ENCODE measurements around the gene HOXD11.

The HOXD11 gene

DNA sequence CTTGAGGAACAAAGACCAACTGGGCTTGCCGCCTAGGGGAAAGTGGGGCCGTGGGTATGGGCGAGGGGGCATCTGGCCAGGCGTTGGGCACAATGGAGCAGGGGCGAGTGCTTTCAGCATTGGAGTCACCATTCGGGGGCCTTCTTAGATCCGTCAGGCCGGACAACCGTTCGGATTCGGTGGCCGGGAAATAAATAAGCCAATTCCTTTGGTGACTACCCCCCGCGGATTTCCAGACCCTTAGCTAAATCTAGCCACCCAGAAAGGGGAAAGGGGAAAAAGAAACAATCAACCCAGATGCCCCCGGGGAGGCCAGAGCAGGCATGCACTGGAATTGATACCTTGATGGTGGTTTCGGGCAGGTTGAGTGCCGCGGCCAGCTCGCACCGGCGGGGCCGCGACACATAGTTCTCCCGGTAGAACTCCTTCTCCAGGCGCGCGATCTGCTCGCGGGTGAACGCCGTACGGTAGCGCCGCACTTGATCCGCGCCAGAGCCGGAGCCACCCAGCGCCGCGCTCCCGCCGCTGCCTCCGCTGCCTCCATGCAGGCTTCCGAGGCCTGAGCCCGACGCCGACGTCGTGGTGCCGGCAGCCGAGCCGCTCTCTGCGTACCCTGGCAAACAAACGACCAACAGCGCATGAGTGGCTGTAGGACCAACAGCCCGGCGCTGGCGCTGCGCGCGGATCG, 25.1 kb upstream of the HOXD11 start:
- DNase-seq = no peak

DNA sequence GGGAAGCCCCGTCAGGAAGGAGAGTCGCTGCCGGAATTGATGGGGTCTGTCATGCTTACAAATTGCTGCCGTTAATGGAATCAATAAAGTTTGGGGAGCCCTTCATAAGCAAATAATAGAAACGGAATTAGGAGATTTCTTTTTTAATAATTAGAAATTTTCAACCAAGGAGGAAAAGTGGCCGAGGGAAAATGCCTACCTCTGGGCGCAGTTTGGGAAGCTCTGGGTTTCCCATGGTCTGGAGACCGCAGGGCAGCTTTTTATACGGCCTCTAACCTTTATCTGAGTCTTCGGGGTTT, 24.6 kb upstream of the HOXD11 start:
- no peak for DNase-seq

DNA sequence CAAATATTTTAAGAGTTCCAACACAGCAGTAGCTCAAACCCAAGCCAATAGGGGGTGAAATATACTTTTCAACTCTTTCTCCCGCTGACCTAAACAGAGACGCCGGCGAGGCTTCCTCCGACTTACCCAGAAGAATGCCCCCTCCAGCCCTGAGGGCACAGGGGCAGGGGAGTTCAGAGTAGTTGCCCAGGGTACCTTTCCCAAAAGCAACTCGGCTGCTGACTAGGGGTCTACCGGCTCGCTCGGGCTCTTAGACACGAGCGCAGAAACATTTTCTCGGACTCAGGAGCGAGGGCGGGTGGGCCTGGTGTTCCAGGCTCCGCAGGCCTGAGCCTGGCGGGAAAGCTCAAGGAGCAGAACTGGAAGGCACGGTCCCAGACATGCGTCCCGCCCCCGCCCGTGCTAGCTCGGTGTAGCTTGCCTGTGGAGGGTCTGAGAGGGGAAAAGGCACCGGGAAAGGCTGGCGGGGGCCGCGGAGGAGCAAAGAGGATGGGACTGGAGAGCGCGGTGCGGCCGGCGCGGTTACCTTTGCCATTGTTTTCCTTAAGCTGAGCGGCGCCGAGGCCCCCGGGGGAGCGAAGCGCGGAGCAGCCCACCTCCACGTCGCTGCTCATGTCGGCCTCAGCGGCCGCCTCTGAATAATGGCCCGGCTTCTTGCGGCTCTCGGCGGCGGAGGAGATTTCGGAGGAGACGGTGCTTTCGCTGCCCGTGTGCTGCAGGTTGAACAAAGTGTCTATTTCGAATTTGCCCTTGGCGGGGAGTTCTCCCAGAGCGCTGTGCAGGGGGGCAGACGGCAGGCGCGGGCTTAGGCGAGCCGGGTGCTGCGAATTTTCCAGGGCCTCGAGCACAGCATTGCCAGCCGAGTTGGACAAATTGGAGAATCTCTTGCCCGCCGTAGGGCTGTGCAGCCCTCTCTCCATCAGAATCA, 24.0 kb upstream of the HOXD11 start:
- no peak for DNase-seq

DNA sequence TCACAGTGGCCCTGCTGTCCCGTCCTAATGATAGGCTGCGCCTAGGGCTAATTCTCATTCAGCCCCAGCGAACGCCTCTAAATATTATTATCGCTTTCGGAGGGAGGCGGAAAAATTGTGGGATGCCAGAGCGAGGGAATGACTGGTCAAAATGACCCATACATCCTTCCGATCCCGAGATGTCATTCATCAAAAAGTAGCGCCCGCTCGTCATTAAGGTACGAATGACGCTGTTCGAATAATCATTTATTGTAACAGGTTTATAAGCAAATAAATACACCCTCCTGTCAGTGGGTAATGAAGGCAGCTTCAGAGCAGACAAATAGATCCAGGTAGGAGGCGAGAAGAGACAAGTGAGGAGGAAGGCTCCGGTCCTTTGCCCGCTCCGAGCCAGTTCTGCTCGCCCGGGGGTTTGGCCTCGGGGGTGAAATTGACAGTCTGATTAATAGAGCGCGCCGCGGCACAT, 23.3 kb upstream of the HOXD11 start, which contains the start of gene EVX2:
EVX2 (minus strand) TSS at position 167 of the 466 bp plus-strand sequence. CDS start 186 bp downstream, outside the sequence.
- no peak for DNase-seq

DNA sequence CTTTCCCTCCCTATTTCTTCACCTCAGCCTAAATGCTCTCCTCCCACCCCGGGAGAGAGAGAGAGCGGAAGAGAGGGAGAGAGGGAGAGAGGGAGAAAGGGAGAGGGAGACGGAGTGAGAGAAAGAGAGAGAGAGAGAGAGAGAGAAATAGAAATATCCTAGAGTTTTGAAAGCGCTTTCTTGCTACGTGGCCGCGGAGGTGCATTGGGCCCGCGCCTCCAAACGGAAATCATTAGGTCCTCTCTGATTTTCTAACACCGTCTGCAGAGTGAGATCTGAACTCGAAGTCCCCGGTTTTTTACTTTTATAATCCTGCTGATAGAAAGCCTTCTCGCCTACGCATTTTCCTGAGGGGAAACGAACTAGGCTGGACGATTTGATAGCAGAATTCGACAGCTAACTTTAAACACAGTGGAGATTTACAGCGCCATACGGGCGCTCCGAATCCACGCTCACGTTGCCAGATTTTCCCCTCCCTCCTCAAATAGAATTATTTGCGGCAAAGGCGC, 22.4 kb upstream of the HOXD11 start:
- DNase-seq = no peak

DNA sequence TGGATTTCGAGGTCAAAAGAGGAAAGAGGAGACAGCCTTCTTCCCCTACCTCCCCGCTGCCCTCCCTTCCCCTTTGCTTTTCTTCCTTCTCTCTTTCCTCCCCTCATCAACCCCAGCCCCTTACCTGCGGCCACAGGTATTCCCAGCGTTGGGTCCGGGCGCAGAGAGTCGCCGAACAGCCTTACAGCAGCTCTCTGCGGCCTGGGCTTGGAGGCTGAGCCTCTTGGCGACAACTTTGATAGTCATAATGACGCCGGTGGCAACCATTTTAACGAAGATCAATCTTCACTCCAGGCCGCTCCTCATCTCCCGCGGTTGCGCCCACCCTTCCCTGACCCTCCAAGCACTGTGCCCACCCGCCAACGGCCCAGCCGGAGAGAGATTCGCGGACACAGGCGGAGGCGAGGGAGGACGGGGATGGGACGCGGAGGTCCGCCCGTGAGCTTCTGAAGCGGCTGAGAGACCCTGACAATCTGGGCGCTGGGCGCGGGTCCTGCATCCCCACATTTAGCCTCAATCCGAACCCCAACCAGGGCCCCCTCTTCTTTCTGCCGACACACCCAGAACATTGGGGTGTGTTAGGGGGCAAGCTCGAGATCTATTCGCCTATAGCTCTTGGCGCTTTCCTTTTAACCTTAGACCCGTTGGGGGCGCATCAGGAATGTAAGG, 21.8 kb upstream of the HOXD11 start:
- DNase-seq = no peak

DNA sequence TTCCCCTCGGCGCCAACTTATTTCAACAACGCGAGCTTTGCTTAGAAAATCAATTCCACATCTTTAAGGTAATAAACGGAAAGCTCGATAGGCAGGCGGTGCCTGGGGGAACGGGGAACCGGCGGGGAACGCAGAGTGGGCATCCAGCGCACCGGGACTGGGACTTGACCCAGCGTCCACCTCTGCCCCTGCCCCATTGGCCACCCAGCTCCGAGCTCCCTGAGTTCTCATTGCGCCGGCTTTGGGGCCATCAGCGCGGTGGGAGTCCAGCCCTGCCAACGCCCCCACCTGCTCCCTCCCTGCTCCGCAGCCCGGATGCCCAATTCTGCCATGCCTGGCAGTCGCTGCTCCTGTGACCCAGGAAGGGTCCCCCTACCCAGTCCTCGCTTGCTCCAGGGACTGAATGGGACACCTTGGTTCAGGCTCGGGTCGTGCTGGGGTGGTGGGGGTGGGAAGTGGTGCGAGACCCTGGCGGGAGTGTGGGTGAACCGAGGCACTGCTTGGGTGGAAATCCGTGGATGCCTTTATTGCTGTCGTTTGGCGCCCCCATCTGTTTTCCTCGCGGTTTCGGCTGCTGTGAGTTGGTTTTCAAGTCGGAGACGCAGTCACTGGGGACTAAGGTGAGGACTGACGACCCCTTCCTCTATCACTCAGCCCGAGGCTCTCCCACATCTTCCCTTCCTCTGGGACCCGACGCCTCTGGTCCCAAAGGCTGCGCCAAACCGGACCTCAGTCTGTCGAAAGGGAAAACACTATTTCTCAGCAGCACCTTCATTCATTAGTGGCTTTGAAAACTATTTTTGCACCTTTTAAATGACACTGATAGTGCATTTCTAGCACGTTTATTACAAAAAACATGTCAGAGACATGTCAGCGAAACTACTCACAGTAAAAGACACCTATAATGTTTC, 21.0 kb upstream of the HOXD11 start:
- DNase-seq = no peak

DNA sequence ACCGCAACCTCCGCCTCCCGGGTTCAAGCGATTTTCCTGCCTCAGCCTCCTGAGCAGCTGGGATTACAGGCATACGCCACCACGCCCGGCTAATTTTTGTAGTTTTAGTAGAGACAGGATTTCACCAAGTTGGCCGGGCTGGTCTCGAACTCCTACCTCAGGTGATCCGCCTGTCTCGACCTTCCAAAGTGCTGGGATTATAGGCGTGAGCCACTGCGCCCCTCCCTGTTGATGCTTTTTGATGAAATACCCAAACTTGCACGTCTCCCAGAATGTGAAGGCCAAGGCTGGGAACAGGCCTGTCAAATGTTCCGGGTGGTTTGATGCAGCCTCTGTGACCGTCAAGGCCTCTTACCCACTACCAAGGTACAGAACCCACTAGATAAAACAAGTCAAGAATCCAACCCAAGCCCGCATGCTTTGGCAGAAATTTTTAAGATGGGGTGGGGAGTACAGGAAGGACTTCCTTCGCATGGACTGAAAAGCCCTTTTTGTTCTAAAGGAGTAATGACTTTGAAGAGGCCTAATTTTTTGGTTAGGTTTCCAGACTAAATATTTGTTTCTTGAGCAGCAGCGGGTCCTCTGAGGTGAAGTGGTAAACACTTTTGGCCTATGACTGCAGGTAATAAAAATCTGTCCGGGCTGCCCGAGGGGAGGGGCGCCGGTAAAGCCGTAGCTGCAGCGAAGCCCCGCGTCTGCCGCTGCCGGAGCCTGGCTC, 19.6 kb upstream of the HOXD11 start:
- no peak for DNase-seq

DNA sequence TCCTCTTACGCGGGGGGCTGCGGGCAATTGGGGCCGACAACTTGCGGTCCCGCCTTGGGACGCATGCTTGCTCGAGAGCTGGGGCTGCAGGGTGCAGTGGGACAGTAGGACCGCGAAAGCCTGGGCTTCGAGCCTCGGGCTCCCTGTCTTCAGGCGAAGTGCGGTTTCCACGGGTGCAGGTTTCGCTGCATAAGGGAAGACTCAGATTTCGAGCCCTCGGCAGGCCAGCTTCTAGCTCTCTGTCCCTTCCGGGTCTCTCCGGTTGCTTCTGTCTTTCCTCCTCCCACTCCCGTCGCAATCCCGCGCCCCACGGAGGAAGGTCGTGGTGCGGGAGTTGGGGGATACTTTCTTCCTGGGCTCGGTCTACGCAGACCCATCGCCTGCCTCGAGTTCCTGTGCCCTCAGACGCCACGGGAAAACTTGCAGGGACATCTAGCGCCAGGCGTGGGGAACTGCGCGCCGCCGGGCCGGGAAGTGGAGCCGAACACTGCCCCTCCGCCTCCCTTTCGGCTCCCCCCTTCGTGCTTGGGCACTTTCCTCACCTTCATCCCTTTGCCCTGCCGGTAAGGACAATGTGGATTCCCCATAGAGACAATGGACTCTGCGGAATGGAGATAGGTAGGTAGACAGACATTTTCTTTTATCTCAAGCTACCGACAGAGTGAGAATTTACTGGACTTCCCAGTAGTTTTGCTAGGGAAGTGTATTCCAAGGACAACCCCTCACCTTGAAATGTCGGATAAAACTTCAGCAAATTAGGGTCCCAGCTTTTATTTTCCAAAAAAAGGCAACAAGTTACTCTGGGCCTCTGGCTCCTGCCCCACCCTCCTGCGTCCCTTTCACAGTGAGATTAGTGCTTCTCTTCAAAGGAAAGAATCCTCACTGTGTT, 18.8 kb upstream of the HOXD11 start:
- DNase-seq = no peak

DNA sequence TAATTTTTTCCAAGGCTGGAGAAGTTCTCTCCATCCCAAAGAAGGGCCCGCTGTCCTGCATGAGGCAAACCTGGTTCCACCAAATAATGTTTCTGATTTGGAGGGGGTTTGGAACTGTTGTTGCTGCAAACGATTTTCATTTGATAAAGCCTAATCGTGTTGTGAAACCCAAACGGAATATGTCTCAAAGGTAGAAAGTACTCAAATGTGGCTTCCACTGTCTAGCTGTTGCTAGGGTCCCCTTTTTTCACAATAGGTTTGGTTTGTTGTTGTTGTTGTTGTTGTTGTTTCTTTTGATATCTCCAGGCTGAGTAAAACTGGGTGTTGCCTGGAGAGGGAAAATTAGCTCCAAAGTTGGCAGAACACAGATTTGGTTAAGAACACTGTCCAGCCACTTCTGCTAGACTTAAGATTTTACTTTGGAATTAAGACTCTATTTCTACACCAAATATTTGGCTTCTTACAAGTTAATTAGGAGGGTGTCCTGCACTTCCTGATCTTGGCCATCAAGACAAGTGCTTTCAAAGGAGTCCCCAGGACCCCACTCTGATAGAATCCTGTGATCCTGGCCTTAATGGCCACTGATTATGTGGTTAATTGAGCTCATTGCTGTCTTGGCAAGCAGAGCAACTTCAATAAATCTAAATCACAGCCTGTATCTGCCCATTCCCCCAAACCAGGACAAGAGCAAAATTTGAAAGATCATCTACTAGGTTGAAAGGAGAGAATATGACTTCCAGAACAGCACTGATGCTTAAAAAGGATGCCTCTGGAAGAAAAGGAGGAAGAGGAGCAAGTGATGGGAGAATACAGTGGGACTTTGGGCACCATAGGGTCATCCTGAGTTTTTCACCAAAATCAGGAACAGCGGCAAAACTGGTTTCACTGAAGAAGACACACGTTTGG, 17.9 kb upstream of the HOXD11 start:
- no peak for DNase-seq

DNA sequence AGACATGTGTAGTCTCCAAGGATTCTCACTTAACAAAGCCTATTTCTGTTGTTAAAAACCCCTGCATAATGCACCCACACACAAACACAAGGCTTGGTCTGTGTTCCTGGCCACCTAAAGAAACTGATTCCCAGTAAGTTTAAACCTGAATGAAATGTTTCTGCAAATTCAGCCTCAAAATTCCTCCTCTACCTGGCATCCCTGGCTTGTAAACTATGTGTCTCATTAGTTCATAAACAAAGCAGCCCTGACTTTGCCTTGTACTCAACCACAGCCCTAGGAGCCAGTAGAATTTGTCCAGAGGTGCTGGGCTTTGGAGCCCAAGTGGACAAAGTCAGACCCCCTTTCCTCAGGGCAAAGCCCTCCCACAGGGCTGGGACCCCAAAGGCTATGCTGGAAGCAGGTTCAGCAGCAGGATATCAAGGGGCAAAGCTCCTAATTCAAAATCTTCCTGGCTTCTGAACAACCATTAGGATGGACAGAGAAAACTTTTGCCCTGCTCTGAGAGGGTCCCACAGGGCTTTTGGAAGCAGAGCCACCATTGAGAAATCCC, 17.2 kb upstream of the HOXD11 start:
- no peak for DNase-seq

DNA sequence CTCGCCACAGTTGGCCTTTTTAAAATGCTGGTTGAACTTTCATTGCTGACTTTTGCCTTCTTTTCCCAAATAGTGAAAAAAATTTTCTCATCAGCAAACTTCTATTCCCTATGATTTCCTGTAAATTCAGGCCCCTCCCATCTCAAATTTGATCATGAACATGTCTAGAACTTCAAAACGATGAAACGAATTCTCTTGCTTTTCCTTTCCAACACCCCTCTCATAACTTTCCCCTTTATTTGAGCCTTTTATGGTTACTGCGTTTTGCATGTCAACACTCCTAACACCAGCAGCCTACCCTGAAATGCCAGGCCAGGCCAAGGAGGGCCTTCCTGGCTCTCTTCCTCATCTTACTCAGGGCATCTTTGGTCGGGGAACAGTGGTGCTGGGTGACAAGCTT, 16.2 kb upstream of the HOXD11 start:
- no peak for DNase-seq

DNA sequence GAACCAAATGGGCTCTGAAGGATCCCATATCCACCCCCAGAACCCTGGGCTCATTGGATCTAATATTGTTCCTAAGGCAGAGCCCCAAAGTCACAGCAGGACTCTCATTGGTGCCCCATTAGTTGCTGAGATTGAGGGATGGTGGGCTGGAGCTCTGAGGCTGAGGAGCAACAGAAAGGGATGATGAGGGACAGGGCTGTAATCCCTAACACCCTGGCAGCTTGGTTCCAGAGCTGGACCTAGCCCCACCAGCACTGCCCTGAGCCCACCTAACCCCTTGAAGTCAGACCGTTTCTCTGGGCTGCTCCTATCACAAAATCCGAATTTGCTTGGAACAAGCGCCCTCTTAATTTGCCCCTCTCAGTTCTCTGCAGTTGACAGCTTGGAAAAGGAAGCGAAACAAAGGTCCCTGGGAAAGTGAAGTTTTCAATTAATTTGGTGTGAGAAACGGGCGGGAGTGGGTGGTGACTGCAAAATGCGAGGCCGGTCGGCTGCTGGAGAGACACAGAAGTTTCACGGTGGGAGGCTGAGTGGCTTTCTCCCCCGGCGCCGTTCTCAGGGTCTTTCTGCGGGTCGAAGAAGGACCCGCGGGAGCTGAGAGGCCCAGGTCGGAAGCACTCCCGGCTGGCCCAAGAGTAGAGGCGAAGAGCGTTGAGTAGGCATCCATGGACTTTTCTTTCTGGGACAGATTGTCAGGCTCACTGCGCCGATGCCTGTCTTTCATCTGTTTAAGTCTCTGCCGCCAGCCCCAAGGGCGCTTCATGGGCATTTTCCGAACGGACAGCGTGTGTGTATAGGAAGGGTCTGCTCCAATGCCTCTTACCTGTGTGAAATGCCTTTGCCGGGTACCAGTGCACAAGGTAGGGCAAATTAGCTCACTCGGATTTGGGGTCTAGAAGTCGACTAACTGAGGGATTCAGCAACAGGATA, 15.5 kb upstream of the HOXD11 start:
- DNase-seq = no peak

DNA sequence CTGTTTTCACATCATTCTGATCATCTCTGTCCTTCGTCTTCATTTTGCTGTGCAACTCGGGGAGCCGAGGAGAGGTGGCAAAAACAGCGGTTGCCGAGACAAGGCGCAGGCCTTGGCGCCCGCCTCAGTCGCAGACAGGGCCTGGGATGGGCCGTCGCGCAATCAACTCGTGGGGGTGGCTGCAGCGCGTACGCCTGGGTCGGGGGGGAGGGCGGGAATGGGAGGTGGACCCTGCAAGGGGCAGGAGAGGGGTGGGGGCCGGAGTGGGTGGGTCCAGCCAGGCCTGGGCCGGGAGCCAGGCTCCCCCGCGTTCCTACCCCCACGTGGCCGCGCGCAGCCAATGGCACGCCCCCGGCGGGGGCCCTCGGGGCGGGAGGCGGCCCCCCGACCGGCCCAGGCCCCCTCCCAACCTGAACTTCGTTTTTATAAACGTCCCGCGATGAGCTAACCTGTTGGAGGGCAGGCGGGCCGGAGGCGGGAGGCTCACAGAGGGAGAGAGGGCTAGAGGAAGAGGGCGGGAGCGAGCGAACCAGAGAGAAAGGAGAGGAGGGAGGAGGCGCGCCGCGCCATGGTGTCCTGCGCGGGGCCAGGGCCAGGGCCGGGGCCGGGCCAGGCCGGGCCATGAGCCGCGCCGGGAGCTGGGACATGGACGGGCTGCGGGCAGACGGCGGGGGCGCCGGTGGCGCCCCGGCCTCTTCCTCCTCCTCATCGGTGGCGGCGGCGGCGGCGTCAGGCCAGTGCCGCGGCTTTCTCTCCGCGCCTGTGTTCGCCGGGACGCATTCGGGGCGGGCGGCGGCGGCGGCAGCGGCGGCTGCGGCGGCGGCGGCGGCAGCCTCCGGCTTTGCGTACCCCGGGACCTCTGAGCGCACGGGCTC, 14.6 kb upstream of the HOXD11 start, which contains the start of gene HOXD13:
HOXD13 (plus strand) TSS at position 452 of the 875 bp plus-strand sequence; CDS start at position 622, 170 bp downstream.
- no peak for DNase-seq

DNA sequence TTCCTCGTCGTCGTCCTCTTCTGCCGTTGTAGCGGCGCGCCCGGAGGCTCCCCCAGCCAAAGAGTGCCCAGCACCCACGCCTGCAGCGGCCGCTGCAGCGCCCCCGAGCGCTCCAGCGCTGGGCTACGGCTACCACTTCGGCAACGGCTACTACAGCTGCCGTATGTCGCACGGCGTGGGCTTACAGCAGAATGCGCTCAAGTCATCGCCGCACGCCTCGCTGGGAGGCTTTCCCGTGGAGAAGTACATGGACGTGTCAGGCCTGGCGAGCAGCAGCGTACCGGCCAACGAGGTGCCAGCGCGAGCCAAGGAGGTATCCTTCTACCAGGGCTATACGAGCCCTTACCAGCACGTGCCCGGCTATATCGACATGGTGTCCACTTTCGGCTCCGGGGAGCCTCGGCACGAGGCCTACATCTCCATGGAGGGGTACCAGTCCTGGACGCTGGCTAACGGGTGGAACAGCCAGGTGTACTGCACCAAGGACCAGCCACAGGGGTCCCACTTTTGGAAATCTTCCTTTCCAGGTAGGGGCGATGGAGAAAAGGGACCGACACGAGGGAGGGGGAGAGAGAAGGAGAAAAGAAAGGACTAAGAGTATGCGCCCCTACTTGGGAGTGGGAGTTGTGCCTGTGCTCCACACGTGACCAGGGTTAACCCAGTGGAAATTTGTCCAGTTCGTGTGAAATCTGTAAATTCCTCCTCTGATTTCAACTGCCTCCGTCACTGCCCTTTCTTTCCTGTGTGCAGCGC, 13.8 kb upstream of the HOXD11 start:
- DNase-seq = no peak

DNA sequence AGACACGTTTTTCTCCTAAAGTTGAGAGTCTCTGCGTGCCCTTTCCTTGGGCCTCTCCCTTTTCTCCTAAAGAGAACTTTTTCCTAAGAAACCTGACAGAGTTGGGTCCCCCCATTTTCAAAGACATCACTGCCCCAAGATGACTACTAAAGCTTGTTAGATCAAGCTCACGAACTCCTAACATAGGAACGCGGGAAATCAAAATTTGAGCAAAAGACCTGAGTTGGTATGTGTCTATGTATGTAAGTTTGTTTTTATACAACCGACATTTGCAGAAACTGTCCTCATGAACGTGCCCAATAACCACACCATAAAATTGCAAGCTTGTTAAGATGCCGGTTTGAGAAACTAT, 13.2 kb upstream of the HOXD11 start:
- no peak for DNase-seq
